ENCODE measurements around the gene ZNF808.

DNA sequence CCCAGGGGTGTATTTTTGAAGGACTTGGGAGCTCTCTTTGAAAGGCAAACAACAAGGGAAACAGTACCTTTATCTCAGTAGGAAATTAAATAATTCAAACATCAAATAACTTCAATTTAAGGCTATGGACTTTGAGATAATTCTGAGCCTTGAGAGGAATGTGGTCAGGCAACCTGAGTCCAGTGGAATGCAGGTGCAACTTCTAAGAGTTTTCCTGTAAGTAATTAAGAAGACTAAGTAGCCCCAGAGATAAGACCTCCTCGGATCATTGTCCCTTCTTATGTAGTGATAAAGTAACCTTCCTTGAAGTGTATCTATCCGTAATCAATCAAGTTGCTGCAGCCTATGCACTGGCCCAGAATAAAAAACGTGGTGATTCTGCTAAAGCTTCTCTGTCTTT lies 71.8 kb downstream of the ZNF808 start:
- no peak for TF ChIP-seq CTCF (IDR thresholded peaks at IDR 0.05)
- TF ChIP-seq ZFX (IDR thresholded peaks at IDR 0.05; ENCODE audit: borderline replicate concordance), result no peak

All from 22Rv1 (cell line).